Endothelial cell (in vitro differentiated cells): ENCODE results near the gene SCO2. TPM values are rescaled to one million over a fixed set of nuclear protein-coding genes. Genes with fewer than 3 reads are reported as not detected.

ENCODE experiments used
- DNase-seq: peaks from one replicate; pipeline ENCODE4 v3.0.0; 2021; ENCODE audit warnings: low spot score
- H3K27ac Mint-ChIP-seq: one replicate; pipeline ENCODE4 v1.8.0; 2021; ENCODE audit warnings: mixed read lengths, inconsistent platforms; ENCODE audit not compliant: unreplicated experiment
- H3K27me3 Mint-ChIP-seq: one replicate; pipeline ENCODE4 v1.8.0; 2021; ENCODE audit warnings: mild to moderate bottlenecking, moderate library complexity, mixed read lengths, inconsistent platforms; ENCODE audit not compliant: unreplicated experiment
- H3K36me3 Mint-ChIP-seq: one replicate; pipeline ENCODE4 v1.8.0; 2021; ENCODE audit warnings: mild to moderate bottlenecking, low read depth, mixed read lengths, inconsistent platforms; ENCODE audit not compliant: unreplicated experiment
- H3K4me1 Mint-ChIP-seq: one replicate; pipeline ENCODE4 v1.8.0; 2021; ENCODE audit warnings: mild to moderate bottlenecking, mixed read lengths, inconsistent platforms; ENCODE audit not compliant: unreplicated experiment
- H3K4me3 Mint-ChIP-seq: one replicate; pipeline ENCODE4 v1.8.0; 2021; ENCODE audit warnings: mild to moderate bottlenecking, mixed read lengths, inconsistent platforms; ENCODE audit not compliant: unreplicated experiment
- H3K9me3 Mint-ChIP-seq: one replicate; pipeline ENCODE4 v1.8.0; 2021; ENCODE audit warnings: mixed read lengths, inconsistent platforms; ENCODE audit not compliant: unreplicated experiment
- CTCF ChIP-seq: fragments of 200-600 bp; sonication (generic); IDR thresholded peaks from one replicate; pipeline ENCODE4 v1.5.0; 2021; ENCODE audit warnings: antibody characterized with exemption; ENCODE audit not compliant: unreplicated experiment
- total RNA-seq: library from RNA; stranded (reverse); fragmentation: NEBNext Ultra II Directional; extraction: Animal tissue kit (Norgen Biotek cat#: 25700); gene quantifications from one replicate; pipeline ENCODE4 v1.2.1, GENCODE V29; 2021; ENCODE audit not compliant: unreplicated experiment

Gene SCO2
- total RNA-seq, 1 donor from 2014 or later: 1.1 TPM

- no peak for DNase-seq
- peaks cover 30% of the 10 kb centered on the region for H3K27me3 Mint-ChIP-seq
Observed at GRCh38 chr22:50561401-50562358, 36.3 kb upstream of the SCO2 start.

GRCh38 chr22:50560034-50560433 is 34.6 kb upstream of the SCO2 start:
- Mint-ChIP-seq H3K4me3 (no peak overlapping the region), H3K9me3 (no peaks in the 10 kb centered on the region), H3K27me3 (peaks cover 25% of the 10 kb centered on the region), H3K4me1 (peaks cover 10% of the 10 kb centered on the region), H3K27ac (no peak overlapping the region), H3K36me3 (no peaks in the 10 kb centered on the region)
- no peak for TF ChIP-seq CTCF
- no peak for DNase-seq

More at GRCh38 chr22:50561401-50562358, 36.3 kb upstream of the SCO2 start:
- Mint-ChIP-seq H3K4me3 (no peak overlapping the region), H3K9me3 (no peaks in the 10 kb centered on the region), H3K27ac (no peak overlapping the region), H3K4me1 (peaks cover 10% of the 10 kb centered on the region), H3K36me3 (no peaks in the 10 kb centered on the region)
- no peak for TF ChIP-seq CTCF

DNA sequence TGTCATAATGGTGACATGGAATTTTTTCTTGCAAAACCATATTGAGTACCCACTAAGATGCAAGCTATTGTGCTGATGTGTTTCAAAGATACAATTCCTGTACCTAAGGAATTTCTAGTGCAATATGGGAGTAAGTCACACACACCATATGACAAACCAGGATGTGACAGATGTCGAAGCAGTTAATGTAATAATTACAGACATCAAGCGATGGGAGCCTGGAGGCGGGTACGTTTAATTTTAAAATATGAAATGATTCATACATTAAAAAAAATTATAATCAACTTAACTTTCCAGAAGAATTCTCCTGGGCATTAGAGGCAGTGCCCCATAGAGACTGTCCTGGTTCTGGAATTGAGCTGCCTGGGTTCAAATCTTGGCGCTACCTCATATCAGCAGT is 31.3 kb upstream of the SCO2 start:
- Mint-ChIP-seq H3K27ac (no peak overlapping the region), H3K4me1 (peaks cover 3% of the 10 kb centered on the region), H3K9me3 (no peaks in the 10 kb centered on the region), H3K4me3 (no peak overlapping the region), H3K36me3 (no peaks in the 10 kb centered on the region), H3K27me3 (peaks cover 16% of the 10 kb centered on the region)
- TF ChIP-seq CTCF: no peak
- no peak for DNase-seq

- TF ChIP-seq CTCF: no peak
- no peak overlapping the region for H3K27ac Mint-ChIP-seq
- no peaks in the 10 kb centered on the region for H3K9me3 Mint-ChIP-seq
- DNase-seq: no peak
- H3K4me1 Mint-ChIP-seq: peaks cover 5% of the 10 kb centered on the region
- H3K4me3 Mint-ChIP-seq: no peak overlapping the region
- peaks cover 10% of the 10 kb centered on the region for H3K27me3 Mint-ChIP-seq
- no peaks in the 10 kb centered on the region for H3K36me3 Mint-ChIP-seq
Observed at GRCh38 chr22:50553310-50553709, 27.9 kb upstream of the SCO2 start.

- no peak for TF ChIP-seq CTCF
- no peaks in the 10 kb centered on the region for H3K36me3 Mint-ChIP-seq
- peaks cover 5% of the 10 kb centered on the region for H3K4me1 Mint-ChIP-seq
- H3K27me3 Mint-ChIP-seq: peaks cover 6% of the 10 kb centered on the region
- no peaks in the 10 kb centered on the region for H3K9me3 Mint-ChIP-seq
- H3K27ac Mint-ChIP-seq: no peak overlapping the region
- H3K4me3 Mint-ChIP-seq: no peak overlapping the region
- no peak for DNase-seq
Observed at GRCh38 chr22:50551160-50551752, 25.9 kb upstream of the SCO2 start.
